Mucosa of rectum (tissue), 2 donors: ENCODE data around the gene C10orf71.

Experiments used
- H3K27ac ChIP-seq, 2 donors: one replicate each; pipeline ENCODE4 v1.7.0; 2013; ENCODE audit warnings: inconsistent platforms in 2 of 2, low read depth in 2 of 2, low read length in 2 of 2
- H3K27me3 ChIP-seq, 2 donors: one replicate each; pipeline ENCODE4 v1.7.0; 2013; ENCODE audit warnings: low read length in 2 of 2; ENCODE audit not compliant: control insufficient read depth in 2 of 2, insufficient read depth in 2 of 2
- H3K36me3 ChIP-seq, 2 donors: one replicate each; pipeline ENCODE4 v1.7.0; 2013; ENCODE audit warnings: low read length in 2 of 2; ENCODE audit not compliant: control insufficient read depth in 2 of 2, insufficient read depth in 2 of 2
- H3K4me1 ChIP-seq, 2 donors: one replicate each; pipeline ENCODE4 v1.7.0; 2013; ENCODE audit warnings: low read length in 2 of 2, mild to moderate bottlenecking in 1 of 2; ENCODE audit not compliant: control insufficient read depth in 2 of 2, insufficient read depth in 2 of 2
- H3K4me3 ChIP-seq, 2 donors: one replicate each; pipeline ENCODE4 v1.7.0; 2013; ENCODE audit warnings: low read length in 2 of 2
- H3K9ac ChIP-seq, 2 donors: one replicate each; pipeline ENCODE4 v1.7.0; 2013; ENCODE audit warnings: low read length in 2 of 2, low read depth in 1 of 2, mild to moderate bottlenecking in 1 of 2
- H3K9me3 ChIP-seq, 2 donors: one replicate each; pipeline ENCODE4 v1.7.0; 2013; ENCODE audit warnings: low read length in 2 of 2; ENCODE audit not compliant: control insufficient read depth in 2 of 2
- donor health status: healthy.
- donor health status: Normal muscosa, but diverticular disease.

C10orf71 gene

GRCh38 chr10:49311555-49312236, 12.7 kb downstream of the C10orf71 start:
- Histone ChIP-seq H3K9ac (no peak overlapping the region), H3K27me3 (no peaks in the 10 kb centered on the region), H3K27ac (no peak overlapping the region), H3K4me3 (no peak overlapping the region), H3K9me3 (no peaks in the 10 kb centered on the region), H3K36me3 (no peaks in the 10 kb centered on the region), H3K4me1 (no peaks in the 10 kb centered on the region)

- Histone ChIP-seq H3K27me3 (no peaks in the 10 kb centered on the region), H3K4me3 (no peak overlapping the region), H3K36me3 (no peaks in the 10 kb centered on the region), H3K9me3 (no peaks in the 10 kb centered on the region), H3K4me1 (no peaks in the 10 kb centered on the region), H3K27ac (no peak overlapping the region), H3K9ac (no peak overlapping the region)
Measured at GRCh38 chr10:49312246-49312869, 13.4 kb downstream of the C10orf71 start.

- no peaks in the 10 kb centered on the region for H3K4me1 ChIP-seq
- no peaks in the 10 kb centered on the region for H3K27me3 ChIP-seq
- H3K4me3 ChIP-seq: no peak overlapping the region
- H3K27ac ChIP-seq: no peak overlapping the region
- no peak overlapping the region for H3K9ac ChIP-seq
- H3K36me3 ChIP-seq: no peaks in the 10 kb centered on the region
- no peaks in the 10 kb centered on the region for H3K9me3 ChIP-seq
Measured at GRCh38 chr10:49313501-49314070, 14.6 kb downstream of the C10orf71 start.

- Histone ChIP-seq H3K9me3 (no peaks in the 10 kb centered on the region), H3K27me3 (no peaks in the 10 kb centered on the region), H3K27ac (no peak overlapping the region), H3K36me3 (no peaks in the 10 kb centered on the region), H3K4me1 (no peaks in the 10 kb centered on the region), H3K9ac (no peak overlapping the region), H3K4me3 (no peak overlapping the region)
Measured at GRCh38 chr10:49314806-49315205, 15.8 kb downstream of the C10orf71 start.

- no peaks in the 10 kb centered on the region for H3K36me3 ChIP-seq
- H3K9me3 ChIP-seq: no peaks in the 10 kb centered on the region
- H3K27ac ChIP-seq: no peak overlapping the region
- H3K4me1 ChIP-seq: no peaks in the 10 kb centered on the region
- H3K27me3 ChIP-seq: no peaks in the 10 kb centered on the region
- H3K9ac ChIP-seq: no peak overlapping the region
- no peak overlapping the region for H3K4me3 ChIP-seq
Measured at GRCh38 chr10:49318028-49318427, 19.1 kb downstream of the C10orf71 start.

GRCh38 chr10:49318755-49319154, 19.8 kb downstream of the C10orf71 start:
- no peak overlapping the region for H3K4me3 ChIP-seq
- no peaks in the 10 kb centered on the region for H3K27me3 ChIP-seq
- H3K27ac ChIP-seq: no peak overlapping the region
- H3K36me3 ChIP-seq: no peaks in the 10 kb centered on the region
- no peaks in the 10 kb centered on the region for H3K9me3 ChIP-seq
- no peak overlapping the region for H3K9ac ChIP-seq
- no peaks in the 10 kb centered on the region for H3K4me1 ChIP-seq

- H3K4me3 ChIP-seq: no peak overlapping the region
- H3K4me1 ChIP-seq: no peaks in the 10 kb centered on the region
- H3K9ac ChIP-seq: no peak overlapping the region
- H3K36me3 ChIP-seq: no peaks in the 10 kb centered on the region
- no peaks in the 10 kb centered on the region for H3K9me3 ChIP-seq
- H3K27me3 ChIP-seq: no peaks in the 10 kb centered on the region
- H3K27ac ChIP-seq: no peak overlapping the region
Measured at GRCh38 chr10:49319206-49319605, 20.2 kb downstream of the C10orf71 start.

- Histone ChIP-seq H3K4me3 (no peak overlapping the region), H3K9ac (no peak overlapping the region), H3K4me1 (no peaks in the 10 kb centered on the region), H3K9me3 (no peaks in the 10 kb centered on the region), H3K27me3 (no peaks in the 10 kb centered on the region), H3K27ac (no peak overlapping the region), H3K36me3 (no peaks in the 10 kb centered on the region)
Measured at GRCh38 chr10:49320191-49320590, 21.2 kb downstream of the C10orf71 start.

- Histone ChIP-seq H3K9me3 (no peaks in the 10 kb centered on the region), H3K4me3 (no peak overlapping the region), H3K27me3 (no peaks in the 10 kb centered on the region), H3K4me1 (no peaks in the 10 kb centered on the region), H3K9ac (no peak overlapping the region), H3K36me3 (no peaks in the 10 kb centered on the region), H3K27ac (no peak overlapping the region)
Measured at GRCh38 chr10:49321021-49321420, 22.1 kb downstream of the C10orf71 start.

GRCh38 chr10:49322371-49323170, 23.6 kb downstream of the C10orf71 start:
- Histone ChIP-seq H3K36me3 (no peaks in the 10 kb centered on the region), H3K9me3 (no peaks in the 10 kb centered on the region), H3K9ac (no peak overlapping the region), H3K4me3 (no peak overlapping the region), H3K4me1 (no peaks in the 10 kb centered on the region), H3K27ac (no peak overlapping the region), H3K27me3 (no peaks in the 10 kb centered on the region)
